Measurements from ENCODE around the gene SHLD2. TPM values are rescaled to one million over a fixed set of nuclear protein-coding genes. Genes with fewer than 3 reads are reported as not detected.
"Not testable (repeated sequence)": the region's sequence is repeated elsewhere in the genome, so short reads cannot be mapped to it uniquely, and the experiment has no call there.

Gene SHLD2
- total RNA-seq, 2 experiments from 2014 or later: 34.3 to 37.3 TPM

GRCh38 chr10:87082219-87082618 is 12.8 kb upstream of the SHLD2 start:
- CTCF ChIA-PET (ENCODE audit: unreplicated experiment); BruUV-seq (replicated peaks); intact Hi-C loops (cut with micrococcal nuclease; ENCODE audit: unreplicated experiment); H3K4me2 ChIP-seq (ENCODE audit: low read length); H4K20me1 ChIP-seq (ENCODE audit: insufficient read depth, low read length); H3K27ac ChIP-seq (ENCODE audit: low read depth, low read length, poor library complexity, severe bottlenecking); H3K4me1 ChIP-seq (ENCODE audit: insufficient read depth, low read length, poor library complexity, severe bottlenecking); H3K9me2 ChIP-seq (ENCODE audit: insufficient read depth, low read length); H3K9me3 ChIP-seq (ENCODE audit: low read length); H2AFZ ChIP-seq (ENCODE audit: low read length); H3K4me3 ChIP-seq (ENCODE audit: low read depth, low read length, poor library complexity, severe bottlenecking); DNase-seq (ENCODE audit: low spot score): not testable (repeated sequence)
- Histone ChIP-seq H3K36me3 (ENCODE audit: insufficient read depth, low read length) (peaks cover 52% of the 10 kb centered on the region), H3K79me2 (ENCODE audit: insufficient read depth, low read depth, low read length) (peaks cover 31% of the 10 kb centered on the region; the same call in 1 of the 2 replicates)
- POLR2A ChIA-PET: interaction anchor here (0.7 kb wide), 1 partner anchor 12 kb away, joined by 3 read pairs; no protein-coding TSS in a partner anchor

GRCh38 chr10:87083576-87084290 is 11.3 kb upstream of the SHLD2 start:
- H3K9me3 ChIP-seq (ENCODE audit: low read length); H3K9me2 ChIP-seq (ENCODE audit: insufficient read depth, low read length); H3K4me2 ChIP-seq (ENCODE audit: low read length); H4K20me1 ChIP-seq (ENCODE audit: insufficient read depth, low read length); DNase-seq (ENCODE audit: low spot score); H2AFZ ChIP-seq (ENCODE audit: low read length); CTCF ChIA-PET (ENCODE audit: unreplicated experiment); H3K4me1 ChIP-seq (ENCODE audit: insufficient read depth, low read length, poor library complexity, severe bottlenecking); intact Hi-C loops (cut with micrococcal nuclease; ENCODE audit: unreplicated experiment); BruUV-seq (replicated peaks); H3K27ac ChIP-seq (ENCODE audit: low read depth, low read length, poor library complexity, severe bottlenecking); H3K4me3 ChIP-seq (ENCODE audit: low read depth, low read length, poor library complexity, severe bottlenecking): not testable (repeated sequence)
- peaks cover 39% of the 10 kb centered on the region for H3K79me2 ChIP-seq (ENCODE audit: insufficient read depth, low read depth, low read length)
- POLR2A ChIA-PET: interaction anchor here (0.9 kb wide), 2 partner anchors 9 kb away, joined by 3 read pairs; no protein-coding TSS in a partner anchor
- peaks cover 54% of the 10 kb centered on the region for H3K36me3 ChIP-seq (ENCODE audit: insufficient read depth, low read length)

GRCh38 chr10:87084291-87084782 is 10.7 kb upstream of the SHLD2 start:
- H3K4me2 ChIP-seq (ENCODE audit: low read length); H3K9me2 ChIP-seq (ENCODE audit: insufficient read depth, low read length); BruUV-seq (replicated peaks); H3K4me1 ChIP-seq (ENCODE audit: insufficient read depth, low read length, poor library complexity, severe bottlenecking); intact Hi-C loops (cut with micrococcal nuclease; ENCODE audit: unreplicated experiment); H3K9me3 ChIP-seq (ENCODE audit: low read length); H4K20me1 ChIP-seq (ENCODE audit: insufficient read depth, low read length); H2AFZ ChIP-seq (ENCODE audit: low read length); DNase-seq (ENCODE audit: low spot score); H3K4me3 ChIP-seq (ENCODE audit: low read depth, low read length, poor library complexity, severe bottlenecking); H3K27ac ChIP-seq (ENCODE audit: low read depth, low read length, poor library complexity, severe bottlenecking); CTCF ChIA-PET (ENCODE audit: unreplicated experiment): not testable (repeated sequence)
- peaks cover 56% of the 10 kb centered on the region for H3K36me3 ChIP-seq (ENCODE audit: insufficient read depth, low read length)
- peaks cover 45% of the 10 kb centered on the region for H3K79me2 ChIP-seq (ENCODE audit: insufficient read depth, low read depth, low read length)
- POLR2A ChIA-PET: interaction anchor here (0.9 to 1.4 kb wide), 2 partner anchors 9 to 12 kb away, joined by 3 read pairs; no protein-coding TSS in a partner anchor

- no peaks in the 10 kb centered on the region for H3K9me2 ChIP-seq (ENCODE audit: insufficient read depth, low read length)
- ChIA-PET POLR2A (interaction anchor here (0.7 to 1.4 kb wide), 4 partner anchors 11 to 1087 kb away, joined by 3 to 4 read pairs (median 3); no protein-coding TSS in a partner anchor), CTCF (ENCODE audit: unreplicated experiment) (no interaction called here)
- BruUV-seq (replicated peaks): no TSS peak
- no peak for DNase-seq (ENCODE audit: low spot score)
- H3K4me2 ChIP-seq (ENCODE audit: low read length): no peak overlapping the region
- H3K4me3 ChIP-seq (ENCODE audit: low read depth, low read length, poor library complexity, severe bottlenecking): no peak overlapping the region
- H2AFZ ChIP-seq (ENCODE audit: low read length): no peak overlapping the region
- H4K20me1 ChIP-seq (ENCODE audit: insufficient read depth, low read length): peaks cover 4% of the 10 kb centered on the region; the same call in 1 of the 2 replicates
- peaks cover 65% of the 10 kb centered on the region for H3K36me3 ChIP-seq (ENCODE audit: insufficient read depth, low read length)
- peaks cover under 1% of the 10 kb centered on the region for H3K4me1 ChIP-seq (ENCODE audit: insufficient read depth, low read length, poor library complexity, severe bottlenecking)
- intact Hi-C loops (cut with micrococcal nuclease; ENCODE audit: unreplicated experiment): no loop called here
- peaks cover 57% of the 10 kb centered on the region for H3K79me2 ChIP-seq (ENCODE audit: insufficient read depth, low read depth, low read length)
- no peak overlapping the region for H3K27ac ChIP-seq (ENCODE audit: low read depth, low read length, poor library complexity, severe bottlenecking)
- no peak for TF ChIP-seq EZH2phosphoT487 (IDR thresholded peaks at IDR 0.05; ENCODE audit: borderline replicate concordance, low read depth, low read length)
- no peaks in the 10 kb centered on the region for H3K9me3 ChIP-seq (ENCODE audit: low read length)
Observed at GRCh38 chr10:87085537-87085936, 9.5 kb upstream of the SHLD2 start.

Measured in OCI-LY7 (cell line).